M059J (cell line): ENCODE data around the gene ARHGAP20. TPM values are rescaled to one million over a fixed set of nuclear protein-coding genes. Genes with fewer than 3 reads are reported as not detected.

Source experiments
- DNase-seq: peaks from one replicate; pipeline ENCODE4 v3.0.0-alpha.2; 2012; ENCODE audit warnings: low read depth
- total RNA-seq: library from RNA; depleted of rRNA; stranded (reverse); fragments of >200 nt; shearing (Covaris generic); gene quantifications from 2 replicates; pipeline ENCODE4 v1.2.3, GENCODE V29; 2014; rRNA removed

The ARHGAP20 gene
- total RNA-seq, result 1.1 and 1.4 TPM in 2 replicates

- peak; percentile 61 for DNase-seq
Measured at GRCh38 chr11:110711776-110712658, at the start of gene ARHGAP20. Gene ARHGAP20, minus strand, starts transcription at chr11:110712437. Its CDS starts 206 bp downstream, at chr11:110712231.

- peak; percentile 6 for DNase-seq
Measured at GRCh38 chr11:110761991-110762390, 49.8 kb upstream of the ARHGAP20 start.

- DNase-seq, result no peak
Measured at GRCh38 chr11:110761131-110761530, 48.9 kb upstream of the ARHGAP20 start.

GRCh38 chr11:110759972-110760381, 47.7 kb upstream of the ARHGAP20 start:
- peak; percentile 65 for DNase-seq

GRCh38 chr11:110757962-110758755, 45.9 kb upstream of the ARHGAP20 start:
- DNase-seq, result no peak

- DNase-seq, result no peak
Measured at GRCh38 chr11:110757066-110757465, 44.8 kb upstream of the ARHGAP20 start.

GRCh38 chr11:110755941-110756340, 43.7 kb upstream of the ARHGAP20 start:
- DNase-seq, result no peak

- DNase-seq, result no peak
Measured at GRCh38 chr11:110752890-110753289, 40.7 kb upstream of the ARHGAP20 start.

- DNase-seq, result no peak
Measured at GRCh38 chr11:110750100-110750499, 37.9 kb upstream of the ARHGAP20 start.

GRCh38 chr11:110747531-110747930, 35.3 kb upstream of the ARHGAP20 start:
- peak; percentile 47 for DNase-seq

- no peak for DNase-seq
Measured at GRCh38 chr11:110738641-110739040, 26.4 kb upstream of the ARHGAP20 start.

- no peak for DNase-seq
Measured at GRCh38 chr11:110737593-110737992, 25.4 kb upstream of the ARHGAP20 start.

GRCh38 chr11:110736171-110736553, 23.9 kb upstream of the ARHGAP20 start:
- no peak for DNase-seq

- no peak for DNase-seq
Measured at GRCh38 chr11:110735455-110736170, 23.4 kb upstream of the ARHGAP20 start.

- no peak for DNase-seq
Measured at GRCh38 chr11:110734790-110735189, 22.6 kb upstream of the ARHGAP20 start.

GRCh38 chr11:110730773-110731172, 18.5 kb upstream of the ARHGAP20 start:
- no peak for DNase-seq

GRCh38 chr11:110728883-110729282, 16.6 kb upstream of the ARHGAP20 start:
- DNase-seq, result no peak

- DNase-seq, result peak; percentile 38
Measured at GRCh38 chr11:110728476-110728875, 16.2 kb upstream of the ARHGAP20 start.

GRCh38 chr11:110724358-110724757, 12.1 kb upstream of the ARHGAP20 start:
- no peak for DNase-seq

GRCh38 chr11:110720431-110721275, 8.4 kb upstream of the ARHGAP20 start:
- DNase-seq, result no peak

GRCh38 chr11:110716361-110716760, 4.1 kb upstream of the ARHGAP20 start:
- DNase-seq, result peak; percentile 60
